PFSK-1 (cell line): Measurements from ENCODE around the gene MAP7D2.

Source experiments
- FOXP2 ChIP-seq: optimal IDR thresholded peaks from 2 replicates; pipeline ENCODE3; 2011; ENCODE audit warnings: borderline replicate concordance, control low read depth, inconsistent platforms; ENCODE audit not compliant: insufficient read depth; ENCODE audit errors: extremely low read length, extremely low read depth
- POLR2AphosphoS5 ChIP-seq: IDR thresholded peaks from 2 replicates; pipeline ENCODE4 v1.6.1; 2012; ENCODE audit warnings: low read depth, mild to moderate bottlenecking, control low read depth, low read length, moderate library complexity
- SIN3A ChIP-seq: IDR thresholded peaks from 2 replicates; pipeline ENCODE4 v1.6.1; 2012; ENCODE audit warnings: mild to moderate bottlenecking, low read length, moderate library complexity, borderline replicate concordance; ENCODE audit not compliant: insufficient read depth
- TAF1 ChIP-seq: IDR thresholded peaks from 2 replicates; pipeline ENCODE4 v1.6.1; 2012; ENCODE audit warnings: low read length, control low read depth, borderline replicate concordance; ENCODE audit not compliant: insufficient read depth
- TF ChIP-seq, protein P1 (sequence below), 2 experiments: IDR thresholded peaks; 2 replicates each; pipeline versions ENCODE4 v1.6.1 to v1.8.0; 2011 to 2012; ENCODE audit warnings: low read depth in 2 of 2, low read length in 2 of 2, control low read depth in 1 of 2, inconsistent platforms in 1 of 2, mild to moderate bottlenecking in 1 of 2, moderate library complexity in 1 of 2; ENCODE audit not compliant: insufficient read depth in 1 of 2

Gene MAP7D2

DNA sequence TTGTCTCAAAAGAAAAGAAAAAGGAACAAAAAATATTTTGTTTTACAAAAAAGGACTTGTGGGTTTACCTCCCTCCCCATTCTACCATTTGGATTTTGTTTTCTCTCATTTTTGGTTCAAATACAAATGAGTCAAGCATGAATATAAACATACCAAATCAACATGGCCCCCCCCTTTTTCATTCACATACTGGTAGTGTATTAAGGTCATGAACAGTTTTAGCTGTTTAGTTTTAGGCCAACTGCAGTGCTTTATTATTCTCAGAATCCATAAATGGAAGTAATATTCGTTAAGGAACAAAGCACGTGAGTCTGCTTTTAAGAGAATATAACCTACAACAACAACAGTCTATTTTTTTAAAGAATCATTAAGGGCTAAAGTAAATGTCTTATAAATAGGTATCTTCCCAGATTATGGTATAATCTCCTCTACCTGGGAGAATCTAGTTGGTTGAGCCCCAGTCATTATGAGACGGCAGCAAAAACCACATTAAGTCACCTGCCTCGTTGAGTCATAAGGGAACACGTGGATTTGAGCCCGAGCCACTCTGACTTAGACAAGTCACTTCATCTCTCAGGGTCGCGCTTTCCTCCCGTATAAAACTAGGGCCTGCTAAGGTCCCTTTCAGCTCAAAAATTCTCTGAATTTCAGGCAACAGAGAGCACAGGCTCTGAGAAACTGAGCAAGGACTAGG lies 152.5 kb downstream of the MAP7D2 start:
- TF ChIP-seq POLR2AphosphoS5: no peak
- no peak for TF ChIP-seq TAF1
- no peak for TF ChIP-seq SIN3A
- TF ChIP-seq, protein P1, sequence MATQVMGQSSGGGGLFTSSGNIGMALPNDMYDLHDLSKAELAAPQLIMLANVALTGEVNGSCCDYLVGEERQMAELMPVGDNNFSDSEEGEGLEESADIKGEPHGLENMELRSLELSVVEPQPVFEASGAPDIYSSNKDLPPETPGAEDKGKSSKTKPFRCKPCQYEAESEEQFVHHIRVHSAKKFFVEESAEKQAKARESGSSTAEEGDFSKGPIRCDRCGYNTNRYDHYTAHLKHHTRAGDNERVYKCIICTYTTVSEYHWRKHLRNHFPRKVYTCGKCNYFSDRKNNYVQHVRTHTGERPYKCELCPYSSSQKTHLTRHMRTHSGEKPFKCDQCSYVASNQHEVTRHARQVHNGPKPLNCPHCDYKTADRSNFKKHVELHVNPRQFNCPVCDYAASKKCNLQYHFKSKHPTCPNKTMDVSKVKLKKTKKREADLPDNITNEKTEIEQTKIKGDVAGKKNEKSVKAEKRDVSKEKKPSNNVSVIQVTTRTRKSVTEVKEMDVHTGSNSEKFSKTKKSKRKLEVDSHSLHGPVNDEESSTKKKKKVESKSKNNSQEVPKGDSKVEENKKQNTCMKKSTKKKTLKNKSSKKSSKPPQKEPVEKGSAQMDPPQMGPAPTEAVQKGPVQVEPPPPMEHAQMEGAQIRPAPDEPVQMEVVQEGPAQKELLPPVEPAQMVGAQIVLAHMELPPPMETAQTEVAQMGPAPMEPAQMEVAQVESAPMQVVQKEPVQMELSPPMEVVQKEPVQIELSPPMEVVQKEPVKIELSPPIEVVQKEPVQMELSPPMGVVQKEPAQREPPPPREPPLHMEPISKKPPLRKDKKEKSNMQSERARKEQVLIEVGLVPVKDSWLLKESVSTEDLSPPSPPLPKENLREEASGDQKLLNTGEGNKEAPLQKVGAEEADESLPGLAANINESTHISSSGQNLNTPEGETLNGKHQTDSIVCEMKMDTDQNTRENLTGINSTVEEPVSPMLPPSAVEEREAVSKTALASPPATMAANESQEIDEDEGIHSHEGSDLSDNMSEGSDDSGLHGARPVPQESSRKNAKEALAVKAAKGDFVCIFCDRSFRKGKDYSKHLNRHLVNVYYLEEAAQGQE (IDR thresholded peaks at IDR 0.05; ENCODE audit: insufficient read depth in 1 of 2, low read depth in 2 of 2, low read length in 2 of 2): no peak
- no peak for TF ChIP-seq FOXP2

DNA sequence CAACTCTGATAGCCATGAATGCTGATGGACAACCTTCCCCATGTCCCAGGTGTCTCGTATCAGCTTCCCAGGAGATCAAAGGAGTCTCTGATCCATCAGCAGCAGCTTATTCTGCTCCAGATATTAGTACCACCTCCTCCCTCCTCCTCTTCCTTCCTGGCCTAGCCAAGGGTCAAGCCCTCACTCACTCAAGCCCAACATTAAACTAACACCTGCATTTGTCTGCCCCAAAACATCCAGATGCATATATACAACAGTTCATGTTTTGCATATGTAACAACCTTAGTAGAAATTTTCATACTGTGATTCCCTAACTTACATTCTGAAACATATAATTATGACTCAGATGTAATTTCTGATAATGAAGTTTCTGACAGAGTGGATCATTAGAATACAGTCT lies 155.8 kb downstream of the MAP7D2 start:
- TF ChIP-seq, protein P1 (IDR thresholded peaks at IDR 0.05; ENCODE audit: insufficient read depth in 1 of 2, low read depth in 2 of 2, low read length in 2 of 2): no peak
- TF ChIP-seq SIN3A (no peak), FOXP2 (no peak), TAF1 (no peak)

DNA sequence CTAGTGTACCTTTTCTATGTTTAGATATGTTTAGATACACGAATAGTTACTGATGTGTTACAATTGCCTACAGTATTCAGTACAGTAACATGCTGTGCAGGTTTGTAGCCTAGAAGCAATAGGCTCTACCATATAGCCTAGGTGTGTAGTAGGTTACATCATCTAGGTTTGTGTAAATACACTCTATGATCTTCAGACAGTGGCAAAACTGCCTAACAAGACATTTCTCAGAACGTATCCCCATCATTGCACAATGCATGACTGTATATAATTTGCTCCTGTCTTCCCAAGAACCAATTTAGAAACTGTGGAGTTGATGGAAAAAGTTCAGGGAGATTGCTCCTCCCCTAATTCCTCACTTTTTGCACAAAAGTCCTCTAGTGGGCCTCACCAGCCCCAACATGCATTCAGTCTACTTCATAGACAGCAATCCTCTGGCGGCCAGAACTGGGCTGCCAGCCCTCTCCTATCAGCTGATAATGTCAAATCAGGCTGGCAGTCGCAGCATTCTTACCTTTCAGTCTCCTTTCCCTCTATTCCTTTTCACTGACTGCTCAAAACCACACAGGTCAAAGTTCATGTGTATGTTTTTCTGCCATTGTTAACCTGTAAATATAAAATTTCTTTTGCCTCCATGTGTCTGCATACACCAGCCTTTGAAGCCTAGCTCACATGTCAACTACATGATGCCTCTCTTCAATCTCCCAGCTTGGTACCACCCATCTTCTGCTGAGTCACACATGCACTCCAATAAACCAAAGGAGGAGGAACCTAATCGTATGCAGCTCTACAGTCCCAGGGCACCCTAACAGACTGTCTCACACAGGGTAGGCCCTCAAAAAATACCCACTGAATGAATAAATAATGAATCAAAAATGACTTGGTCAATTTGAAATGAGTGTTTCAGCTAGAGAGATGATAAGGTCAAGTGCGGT lies 157.9 kb downstream of the MAP7D2 start:
- TF ChIP-seq POLR2AphosphoS5: no peak
- no peak for TF ChIP-seq TAF1
- TF ChIP-seq, protein P1 (IDR thresholded peaks at IDR 0.05; ENCODE audit: insufficient read depth in 1 of 2, low read depth in 2 of 2, low read length in 2 of 2): no peak

DNA sequence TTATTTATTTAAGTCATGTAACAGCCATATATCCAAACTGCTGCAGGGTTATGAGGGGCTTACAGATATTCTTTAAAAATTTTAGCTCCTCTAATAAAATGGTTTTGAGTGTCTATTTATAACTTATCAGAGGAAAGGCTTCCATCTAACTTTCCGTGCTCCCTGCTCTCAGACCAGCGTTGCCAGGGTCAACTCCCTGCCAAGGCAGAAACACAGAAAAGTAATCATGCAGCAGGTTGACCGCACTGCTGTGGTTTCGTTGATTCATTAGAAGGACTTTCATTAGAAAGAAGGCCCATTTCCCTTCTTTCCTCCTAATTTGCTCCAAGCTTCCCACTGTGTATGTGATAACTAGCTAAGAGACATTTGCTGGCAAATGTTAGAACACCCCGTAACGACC lies 159.8 kb downstream of the MAP7D2 start:
- TF ChIP-seq POLR2AphosphoS5: no peak
- no peak for TF ChIP-seq TAF1
- TF ChIP-seq, protein P1 (IDR thresholded peaks at IDR 0.05; ENCODE audit: insufficient read depth in 1 of 2, low read depth in 2 of 2, low read length in 2 of 2): no peak
- no peak for TF ChIP-seq SIN3A
- TF ChIP-seq FOXP2: no peak
